Measurements from ENCODE around the gene DRAM1.
"Not testable (repeated sequence)": the region's sequence is repeated elsewhere in the genome, so short reads cannot be mapped to it uniquely, and the experiment has no call there.

DNA sequence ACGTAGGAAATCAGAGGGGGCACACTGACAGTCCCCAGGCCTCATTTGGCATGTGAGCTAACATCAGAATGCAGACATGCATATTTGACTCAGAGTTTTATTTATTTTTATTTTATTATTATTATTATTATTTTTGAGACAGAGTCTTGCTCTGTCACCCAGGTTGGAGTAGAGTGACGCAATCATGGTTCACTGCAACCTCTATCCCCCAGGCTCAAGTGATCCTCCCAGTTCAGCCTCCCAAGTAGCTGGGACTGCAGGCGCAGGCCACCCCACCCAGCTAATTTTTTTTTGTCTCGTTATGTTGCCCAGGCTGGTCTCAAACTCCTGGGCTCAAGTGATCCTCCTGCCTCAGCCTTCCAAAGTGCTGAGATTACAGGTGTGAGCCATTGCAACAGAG, 41.4 kb downstream of the DRAM1 start:
- TF ChIP-seq, protein P1, sequence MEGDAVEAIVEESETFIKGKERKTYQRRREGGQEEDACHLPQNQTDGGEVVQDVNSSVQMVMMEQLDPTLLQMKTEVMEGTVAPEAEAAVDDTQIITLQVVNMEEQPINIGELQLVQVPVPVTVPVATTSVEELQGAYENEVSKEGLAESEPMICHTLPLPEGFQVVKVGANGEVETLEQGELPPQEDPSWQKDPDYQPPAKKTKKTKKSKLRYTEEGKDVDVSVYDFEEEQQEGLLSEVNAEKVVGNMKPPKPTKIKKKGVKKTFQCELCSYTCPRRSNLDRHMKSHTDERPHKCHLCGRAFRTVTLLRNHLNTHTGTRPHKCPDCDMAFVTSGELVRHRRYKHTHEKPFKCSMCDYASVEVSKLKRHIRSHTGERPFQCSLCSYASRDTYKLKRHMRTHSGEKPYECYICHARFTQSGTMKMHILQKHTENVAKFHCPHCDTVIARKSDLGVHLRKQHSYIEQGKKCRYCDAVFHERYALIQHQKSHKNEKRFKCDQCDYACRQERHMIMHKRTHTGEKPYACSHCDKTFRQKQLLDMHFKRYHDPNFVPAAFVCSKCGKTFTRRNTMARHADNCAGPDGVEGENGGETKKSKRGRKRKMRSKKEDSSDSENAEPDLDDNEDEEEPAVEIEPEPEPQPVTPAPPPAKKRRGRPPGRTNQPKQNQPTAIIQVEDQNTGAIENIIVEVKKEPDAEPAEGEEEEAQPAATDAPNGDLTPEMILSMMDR (IDR thresholded peaks at IDR 0.05 in 2 of 3, conservative IDR thresholded peaks at IDR 0.05 in 1 of 3; ENCODE audit: control insufficient read depth in 2 of 3, extremely low read depth in 1 of 3, insufficient read depth in 1 of 3, low read depth in 3 of 3, low read length in 3 of 3): not testable (repeated sequence)
- not testable (repeated sequence) for TF ChIP-seq CEBPB (IDR thresholded peaks at IDR 0.05; ENCODE audit: borderline replicate concordance in 1 of 2, low read depth in 2 of 2, low read length in 2 of 2); EP300 (IDR thresholded peaks at IDR 0.05; ENCODE audit: borderline replicate concordance in 1 of 2, control insufficient read depth in 1 of 2, low read depth in 2 of 2, low read length in 2 of 2); RFX5 (IDR thresholded peaks at IDR 0.05; ENCODE audit: low read depth, low read length); RAD51 (IDR thresholded peaks at IDR 0.05)
- TF ChIP-seq, protein P2, sequence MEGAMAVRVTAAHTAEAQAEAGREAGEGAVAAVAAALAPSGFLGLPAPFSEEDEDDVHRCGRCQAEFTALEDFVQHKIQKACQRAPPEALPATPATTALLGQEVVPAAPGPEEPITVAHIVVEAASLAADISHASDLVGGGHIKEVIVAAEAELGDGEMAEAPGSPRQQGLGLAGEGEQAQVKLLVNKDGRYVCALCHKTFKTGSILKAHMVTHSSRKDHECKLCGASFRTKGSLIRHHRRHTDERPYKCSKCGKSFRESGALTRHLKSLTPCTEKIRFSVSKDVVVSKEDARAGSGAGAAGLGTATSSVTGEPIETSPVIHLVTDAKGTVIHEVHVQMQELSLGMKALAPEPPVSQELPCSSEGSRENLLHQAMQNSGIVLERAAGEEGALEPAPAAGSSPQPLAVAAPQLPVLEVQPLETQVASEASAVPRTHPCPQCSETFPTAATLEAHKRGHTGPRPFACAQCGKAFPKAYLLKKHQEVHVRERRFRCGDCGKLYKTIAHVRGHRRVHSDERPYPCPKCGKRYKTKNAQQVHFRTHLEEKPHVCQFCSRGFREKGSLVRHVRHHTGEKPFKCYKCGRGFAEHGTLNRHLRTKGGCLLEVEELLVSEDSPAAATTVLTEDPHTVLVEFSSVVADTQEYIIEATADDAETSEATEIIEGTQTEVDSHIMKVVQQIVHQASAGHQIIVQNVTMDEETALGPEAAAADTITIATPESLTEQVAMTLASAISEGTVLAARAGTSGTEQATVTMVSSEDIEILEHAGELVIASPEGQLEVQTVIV (IDR thresholded peaks at IDR 0.05; ENCODE audit: borderline replicate concordance, partially characterized antibody): not testable (repeated sequence)
- TF ChIP-seq, protein P3, sequence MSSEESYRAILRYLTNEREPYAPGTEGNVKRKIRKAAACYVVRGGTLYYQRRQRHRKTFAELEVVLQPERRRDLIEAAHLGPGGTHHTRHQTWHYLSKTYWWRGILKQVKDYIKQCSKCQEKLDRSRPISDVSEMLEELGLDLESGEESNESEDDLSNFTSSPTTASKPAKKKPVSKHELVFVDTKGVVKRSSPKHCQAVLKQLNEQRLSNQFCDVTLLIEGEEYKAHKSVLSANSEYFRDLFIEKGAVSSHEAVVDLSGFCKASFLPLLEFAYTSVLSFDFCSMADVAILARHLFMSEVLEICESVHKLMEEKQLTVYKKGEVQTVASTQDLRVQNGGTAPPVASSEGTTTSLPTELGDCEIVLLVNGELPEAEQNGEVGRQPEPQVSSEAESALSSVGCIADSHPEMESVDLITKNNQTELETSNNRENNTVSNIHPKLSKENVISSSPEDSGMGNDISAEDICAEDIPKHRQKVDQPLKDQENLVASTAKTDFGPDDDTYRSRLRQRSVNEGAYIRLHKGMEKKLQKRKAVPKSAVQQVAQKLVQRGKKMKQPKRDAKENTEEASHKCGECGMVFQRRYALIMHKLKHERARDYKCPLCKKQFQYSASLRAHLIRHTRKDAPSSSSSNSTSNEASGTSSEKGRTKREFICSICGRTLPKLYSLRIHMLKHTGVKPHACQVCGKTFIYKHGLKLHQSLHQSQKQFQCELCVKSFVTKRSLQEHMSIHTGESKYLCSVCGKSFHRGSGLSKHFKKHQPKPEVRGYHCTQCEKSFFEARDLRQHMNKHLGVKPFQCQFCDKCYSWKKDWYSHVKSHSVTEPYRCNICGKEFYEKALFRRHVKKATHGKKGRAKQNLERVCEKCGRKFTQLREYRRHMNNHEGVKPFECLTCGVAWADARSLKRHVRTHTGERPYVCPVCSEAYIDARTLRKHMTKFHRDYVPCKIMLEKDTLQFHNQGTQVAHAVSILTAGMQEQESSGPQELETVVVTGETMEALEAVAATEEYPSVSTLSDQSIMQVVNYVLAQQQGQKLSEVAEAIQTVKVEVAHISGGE (CRISPR knock-in tag; IDR thresholded peaks at IDR 0.05): not testable (repeated sequence)
